GM19372 (cell line): ENCODE results near the gene TRIM36.

Experiments used
- ATAC-seq: cut with Tn5 transposase; IDR thresholded peaks from one replicate; pipeline ENCODE4 v1.9.1; 2021; ENCODE audit warnings: mild to moderate bottlenecking, low read depth, moderate library complexity; ENCODE audit not compliant: unreplicated experiment

TRIM36 gene, protein sequence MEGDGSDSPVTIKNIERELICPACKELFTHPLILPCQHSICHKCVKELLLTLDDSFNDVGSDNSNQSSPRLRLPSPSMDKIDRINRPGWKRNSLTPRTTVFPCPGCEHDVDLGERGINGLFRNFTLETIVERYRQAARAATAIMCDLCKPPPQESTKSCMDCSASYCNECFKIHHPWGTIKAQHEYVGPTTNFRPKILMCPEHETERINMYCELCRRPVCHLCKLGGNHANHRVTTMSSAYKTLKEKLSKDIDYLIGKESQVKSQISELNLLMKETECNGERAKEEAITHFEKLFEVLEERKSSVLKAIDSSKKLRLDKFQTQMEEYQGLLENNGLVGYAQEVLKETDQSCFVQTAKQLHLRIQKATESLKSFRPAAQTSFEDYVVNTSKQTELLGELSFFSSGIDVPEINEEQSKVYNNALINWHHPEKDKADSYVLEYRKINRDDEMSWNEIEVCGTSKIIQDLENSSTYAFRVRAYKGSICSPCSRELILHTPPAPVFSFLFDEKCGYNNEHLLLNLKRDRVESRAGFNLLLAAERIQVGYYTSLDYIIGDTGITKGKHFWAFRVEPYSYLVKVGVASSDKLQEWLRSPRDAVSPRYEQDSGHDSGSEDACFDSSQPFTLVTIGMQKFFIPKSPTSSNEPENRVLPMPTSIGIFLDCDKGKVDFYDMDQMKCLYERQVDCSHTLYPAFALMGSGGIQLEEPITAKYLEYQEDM

DNA sequence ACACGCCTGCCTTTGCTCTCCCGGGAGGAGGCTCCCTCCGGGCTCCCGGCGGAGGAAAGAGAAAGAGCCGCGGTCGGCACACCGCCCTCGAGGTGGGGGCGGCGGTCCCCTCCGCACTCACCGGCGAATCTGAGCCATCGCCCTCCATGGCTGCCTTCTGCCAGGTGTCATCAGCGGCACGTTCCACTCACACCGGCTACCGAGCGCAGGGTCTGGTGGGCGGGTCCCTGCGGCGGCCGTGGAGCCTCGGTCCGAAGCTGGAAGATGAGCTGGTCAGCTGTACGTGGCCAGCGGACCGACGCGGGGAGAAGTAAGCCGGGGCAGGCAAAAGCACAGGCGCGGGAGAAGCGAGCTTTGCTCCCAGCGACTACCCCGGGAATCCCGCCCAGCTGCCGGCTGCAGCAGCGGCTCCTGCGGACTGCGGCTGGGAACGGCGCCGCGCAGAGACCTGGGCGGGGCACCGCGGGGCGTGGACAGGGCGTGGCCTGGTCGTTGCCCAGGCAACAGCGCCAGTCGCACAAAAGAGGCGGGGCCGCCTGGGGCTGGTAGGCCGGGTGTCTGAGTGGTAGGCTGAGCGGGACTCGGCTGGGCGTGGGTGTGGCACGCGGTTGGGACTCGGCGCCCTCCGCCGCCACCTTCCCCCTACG is at the start of gene TRIM36:
TRIM36 (minus strand) TSS at position 422 of the 647 bp plus-strand sequence; CDS start at position 148, 274 bp downstream.
- ATAC-seq, result peak; percentile 95

DNA sequence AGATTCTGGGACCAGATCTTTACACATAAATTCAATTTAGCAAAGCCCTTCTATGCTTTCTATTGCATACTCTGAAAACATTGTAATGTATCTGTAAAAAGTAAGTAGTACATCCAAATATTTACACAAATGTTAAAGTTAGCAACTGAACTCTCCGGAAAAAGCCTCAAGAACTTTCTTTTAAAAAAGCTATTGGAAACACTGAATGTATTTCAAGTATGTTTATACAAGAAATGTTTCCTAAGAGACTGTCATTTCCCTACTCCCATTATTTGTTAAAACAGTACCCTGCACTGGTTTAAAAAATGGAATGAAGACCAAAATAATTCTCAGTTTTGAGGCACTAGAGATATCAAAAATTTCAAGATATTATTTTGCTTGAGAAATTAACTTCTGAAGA is 44.8 kb upstream of the TRIM36 start:
- no peak for ATAC-seq

DNA sequence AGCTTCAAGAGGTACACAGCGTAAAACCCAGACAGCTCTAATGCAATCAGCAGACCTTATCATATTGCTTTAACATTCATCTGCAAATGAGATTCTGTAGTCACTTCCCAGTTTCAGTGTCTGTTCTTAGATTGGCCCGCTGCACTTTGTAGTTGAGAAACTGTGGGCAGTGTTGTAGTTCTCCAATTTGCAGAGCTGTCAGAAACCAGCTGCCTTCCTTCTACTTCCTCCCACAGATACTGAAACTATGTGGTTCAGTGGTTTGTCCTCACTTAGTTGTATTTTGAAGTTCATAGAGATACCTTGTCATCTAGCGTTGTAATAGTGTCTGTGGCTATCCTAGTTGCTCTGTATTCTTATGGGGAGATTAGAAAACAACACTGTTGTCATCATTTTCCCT is 39.6 kb upstream of the TRIM36 start:
- peak; percentile 100 for ATAC-seq

DNA sequence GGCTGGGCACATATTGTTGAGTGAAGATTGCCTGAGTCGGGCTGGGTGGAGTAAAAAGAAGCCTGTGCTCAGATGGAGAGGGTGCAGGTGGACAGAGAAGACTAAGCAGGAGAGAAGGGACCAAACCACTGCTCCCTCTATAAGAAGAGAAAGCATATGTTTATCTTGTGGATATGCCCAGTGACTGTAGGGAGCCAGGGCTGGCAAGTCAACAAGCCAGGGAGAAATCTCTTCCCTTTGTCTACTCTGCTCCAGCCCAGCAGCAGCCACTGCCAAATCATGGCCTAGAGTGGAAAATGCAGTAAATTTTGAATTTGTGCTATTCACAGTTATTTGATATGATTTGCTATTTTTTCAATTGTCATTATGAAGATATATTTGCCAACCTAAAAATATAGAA is 33.2 kb upstream of the TRIM36 start:
- no peak for ATAC-seq

DNA sequence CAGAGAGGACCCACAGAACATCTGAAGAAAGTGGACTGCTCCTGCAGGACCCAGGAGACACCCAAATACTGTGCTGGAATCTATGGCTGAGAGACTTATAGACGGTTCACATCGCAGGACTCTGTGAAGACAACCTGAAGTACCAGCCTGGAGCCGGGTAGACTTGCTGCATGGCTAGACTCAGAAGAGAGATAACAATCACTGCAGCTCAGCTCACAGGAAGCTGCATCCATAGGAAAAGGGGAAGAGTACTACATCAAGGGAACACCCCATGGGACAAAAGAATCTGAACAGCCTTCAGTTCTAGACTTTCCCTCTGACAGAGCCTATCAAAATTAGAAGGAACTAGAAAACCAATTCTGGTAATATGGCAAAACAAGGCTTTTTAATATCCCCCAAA is 26.5 kb upstream of the TRIM36 start:
- no peak for ATAC-seq

DNA sequence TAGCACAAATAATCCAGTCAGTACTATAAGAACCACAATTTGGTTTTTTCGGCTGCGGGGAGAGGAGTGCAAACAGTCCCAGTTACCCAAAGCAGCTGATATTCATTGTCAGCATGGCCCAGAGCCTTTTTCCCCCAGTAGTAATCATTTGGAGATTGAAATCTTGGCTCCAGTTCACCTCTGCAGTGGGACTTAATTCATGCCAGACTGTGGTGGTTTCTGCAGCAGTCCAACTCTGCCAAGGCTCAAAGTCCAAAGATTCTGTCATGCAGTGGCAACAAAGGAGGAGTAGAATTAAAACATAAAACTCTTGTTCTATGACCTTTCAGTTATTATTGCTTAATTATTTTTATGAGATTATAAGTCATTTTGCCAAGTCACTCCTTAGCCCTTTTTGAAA is 25.0 kb upstream of the TRIM36 start:
- no peak for ATAC-seq

DNA sequence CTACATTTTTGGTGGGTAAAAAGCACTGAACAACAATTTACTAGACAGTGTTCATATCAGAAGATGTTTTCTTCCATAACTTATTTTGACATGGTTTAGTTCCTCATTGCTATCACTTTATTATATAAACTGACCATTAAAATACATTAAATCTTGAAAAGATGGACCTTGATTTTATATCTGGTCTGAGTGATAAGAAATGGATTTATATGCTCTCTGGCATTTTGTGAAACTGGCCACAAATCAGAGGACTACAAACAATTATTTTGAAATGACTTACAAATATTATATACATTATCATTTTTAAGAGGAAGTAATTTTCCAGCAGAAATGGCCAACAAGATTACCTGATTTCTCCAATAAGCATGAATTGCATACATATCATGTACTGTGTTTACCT is 23.6 kb upstream of the TRIM36 start:
- ATAC-seq, result no peak

DNA sequence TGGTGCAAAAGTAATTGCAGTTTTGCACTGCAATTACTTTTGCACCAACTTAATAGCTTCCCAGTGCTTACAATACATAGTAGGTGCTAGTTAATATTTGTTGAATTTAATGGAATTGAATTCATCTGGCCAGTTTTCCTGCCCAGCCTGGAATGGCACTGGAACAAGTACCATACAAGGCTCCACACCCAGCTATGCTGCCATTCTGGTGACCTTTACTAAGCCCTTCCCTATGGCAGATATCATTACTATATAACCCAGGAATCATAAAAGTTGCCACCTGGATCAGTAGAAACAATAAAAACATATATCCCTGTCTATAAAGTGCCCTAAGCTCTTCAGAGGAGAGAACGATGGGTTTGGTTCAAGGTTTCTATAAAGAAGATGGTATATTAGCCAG is 22.4 kb upstream of the TRIM36 start:
- no peak for ATAC-seq

DNA sequence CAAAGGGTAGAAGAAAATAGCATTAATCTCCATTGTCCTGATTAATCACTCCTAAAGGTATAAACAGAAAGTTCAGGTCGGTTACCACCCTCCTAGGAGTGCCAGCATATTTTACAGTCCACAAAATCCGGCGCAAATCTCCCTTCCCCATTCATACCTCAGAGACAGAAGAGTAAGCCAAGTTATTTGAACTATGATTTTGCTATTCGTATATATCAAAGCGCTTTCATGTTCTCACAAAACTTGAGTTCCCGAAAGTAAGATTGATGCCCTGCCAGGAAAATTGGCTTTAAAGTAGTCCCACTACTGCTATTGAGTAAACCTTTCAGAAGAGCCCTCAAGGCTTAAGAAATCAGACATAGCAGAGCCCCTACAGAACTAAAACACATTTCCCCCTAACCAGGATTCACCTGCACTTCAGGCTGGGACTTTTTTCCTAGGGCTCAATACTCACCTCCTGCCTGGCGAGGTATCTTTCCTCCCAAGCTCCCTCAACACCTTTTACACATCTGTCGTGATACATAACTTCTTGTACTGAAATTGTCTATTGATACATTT is 21.8 kb upstream of the TRIM36 start:
- no peak for ATAC-seq

DNA sequence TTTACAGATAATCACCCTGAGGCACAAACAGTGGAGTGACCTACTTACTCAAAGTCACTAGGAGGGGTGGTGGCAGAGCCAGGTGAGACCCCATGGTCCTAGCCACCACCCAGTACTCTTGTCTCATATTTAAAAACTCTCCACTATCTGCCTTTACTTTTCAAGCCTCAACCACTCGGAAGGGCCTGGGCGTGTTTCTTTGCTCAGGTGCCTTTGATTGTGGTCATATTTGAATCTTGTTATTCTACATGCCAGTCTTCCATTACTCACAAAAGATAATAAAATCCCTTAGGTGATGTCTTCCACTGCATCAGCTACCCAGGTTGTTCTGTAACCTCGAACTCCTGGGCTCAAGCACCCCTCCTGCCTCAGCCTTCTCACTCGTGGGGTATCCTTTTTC is 20.7 kb upstream of the TRIM36 start:
- ATAC-seq, result no peak

DNA sequence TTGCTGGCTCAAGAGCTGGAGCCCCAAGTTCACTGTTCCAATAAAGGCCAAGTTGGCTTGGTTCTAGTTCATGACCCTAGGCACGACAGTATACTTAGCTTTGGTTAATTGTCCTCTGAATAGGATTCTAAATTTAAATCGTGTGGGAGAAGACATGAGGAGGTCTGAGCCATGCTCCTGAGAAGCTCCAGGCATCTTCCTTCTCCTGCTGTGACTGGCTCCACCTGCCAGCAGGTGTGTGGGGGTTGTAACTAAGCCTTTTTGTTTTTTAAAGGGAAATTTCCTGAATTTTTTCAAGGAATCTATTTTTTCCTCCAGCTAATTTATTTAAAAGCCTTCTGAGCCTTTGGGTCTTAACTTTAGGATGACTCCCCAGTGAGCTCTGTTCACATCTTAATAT is 20.2 kb upstream of the TRIM36 start:
- no peak for ATAC-seq

DNA sequence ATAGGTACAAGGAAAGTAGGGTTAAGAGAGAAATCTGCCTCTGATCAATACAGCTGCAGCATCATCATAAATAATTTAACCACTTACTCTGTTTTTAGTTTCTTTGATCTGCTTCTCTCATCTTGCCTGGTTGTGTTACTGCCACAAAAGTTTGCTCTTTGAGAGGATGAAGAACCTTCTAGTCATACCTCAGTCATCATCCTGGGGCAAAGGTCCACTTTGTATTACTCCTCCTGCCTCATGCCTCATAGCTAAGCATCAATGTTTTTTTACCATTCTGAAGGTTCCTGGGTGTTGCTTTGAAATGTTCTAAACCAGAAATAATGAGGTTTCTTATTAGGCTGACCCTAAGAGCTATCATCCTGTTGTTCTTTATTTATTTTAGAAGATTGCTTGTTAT is 17.1 kb upstream of the TRIM36 start:
- no peak for ATAC-seq

DNA sequence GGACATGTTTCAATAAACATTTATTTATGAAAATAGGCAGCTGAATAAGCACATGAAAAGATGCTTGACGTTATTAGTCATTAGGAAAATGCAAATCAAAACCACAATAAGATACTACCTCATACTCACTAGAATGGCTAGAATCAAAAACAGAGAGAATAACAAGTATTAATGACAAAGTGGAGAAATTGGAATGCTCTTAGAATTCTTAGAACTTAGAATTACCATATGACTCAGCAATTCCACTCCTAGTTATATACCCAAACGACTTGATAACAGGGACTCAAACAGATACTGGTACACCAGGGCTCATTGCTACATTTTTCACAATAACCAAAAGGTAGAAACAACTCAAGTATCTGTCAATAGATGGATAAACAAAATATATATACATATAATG is 15.1 kb upstream of the TRIM36 start:
- no peak for ATAC-seq

DNA sequence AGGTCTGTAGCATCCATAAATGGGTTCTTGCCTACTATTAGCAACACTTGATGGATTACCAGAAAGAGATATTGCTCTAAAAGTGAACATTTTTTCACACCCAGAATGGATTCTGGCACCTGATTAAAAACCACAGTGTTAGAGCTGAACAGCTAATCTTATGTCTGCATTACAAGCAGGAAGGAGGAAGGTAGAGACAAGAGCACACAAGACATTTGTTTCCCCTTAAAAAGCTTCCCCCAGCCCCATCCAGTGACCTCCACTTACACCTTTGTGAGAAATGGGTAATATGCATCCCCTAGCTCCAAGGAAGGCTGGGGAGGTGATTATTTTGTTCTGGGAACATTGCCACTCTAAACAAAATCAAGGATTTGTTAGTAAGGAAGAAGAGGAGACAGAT is 12.0 kb upstream of the TRIM36 start:
- ATAC-seq, result no peak

DNA sequence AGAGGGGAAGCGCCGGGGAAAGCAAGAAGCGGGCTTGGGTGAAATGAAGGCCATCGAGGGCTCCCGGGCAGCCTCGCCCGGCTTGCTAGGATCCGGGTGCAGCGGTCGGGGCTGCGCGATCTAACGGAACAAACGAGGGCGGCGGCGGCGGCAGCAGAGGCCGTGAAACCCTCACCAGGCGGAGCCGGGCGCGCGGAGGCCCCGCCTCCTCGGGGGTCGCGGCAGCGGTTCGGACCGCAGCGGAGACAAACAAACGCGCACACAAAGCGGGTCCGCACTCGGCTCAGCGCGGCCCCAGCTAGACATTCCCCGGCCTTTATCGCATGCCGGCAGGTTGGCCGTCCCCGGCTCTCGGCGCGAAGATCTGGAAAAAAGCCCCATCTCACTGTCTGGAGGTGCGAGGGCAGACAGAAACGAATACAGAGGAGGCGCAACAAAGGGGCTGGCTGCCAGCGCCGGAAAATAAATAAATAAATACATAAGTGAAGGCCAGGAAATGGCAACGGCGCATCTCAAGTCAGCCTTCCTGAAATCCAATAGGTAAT is 10.5 kb upstream of the TRIM36 start:
- peak; percentile 71 for ATAC-seq

DNA sequence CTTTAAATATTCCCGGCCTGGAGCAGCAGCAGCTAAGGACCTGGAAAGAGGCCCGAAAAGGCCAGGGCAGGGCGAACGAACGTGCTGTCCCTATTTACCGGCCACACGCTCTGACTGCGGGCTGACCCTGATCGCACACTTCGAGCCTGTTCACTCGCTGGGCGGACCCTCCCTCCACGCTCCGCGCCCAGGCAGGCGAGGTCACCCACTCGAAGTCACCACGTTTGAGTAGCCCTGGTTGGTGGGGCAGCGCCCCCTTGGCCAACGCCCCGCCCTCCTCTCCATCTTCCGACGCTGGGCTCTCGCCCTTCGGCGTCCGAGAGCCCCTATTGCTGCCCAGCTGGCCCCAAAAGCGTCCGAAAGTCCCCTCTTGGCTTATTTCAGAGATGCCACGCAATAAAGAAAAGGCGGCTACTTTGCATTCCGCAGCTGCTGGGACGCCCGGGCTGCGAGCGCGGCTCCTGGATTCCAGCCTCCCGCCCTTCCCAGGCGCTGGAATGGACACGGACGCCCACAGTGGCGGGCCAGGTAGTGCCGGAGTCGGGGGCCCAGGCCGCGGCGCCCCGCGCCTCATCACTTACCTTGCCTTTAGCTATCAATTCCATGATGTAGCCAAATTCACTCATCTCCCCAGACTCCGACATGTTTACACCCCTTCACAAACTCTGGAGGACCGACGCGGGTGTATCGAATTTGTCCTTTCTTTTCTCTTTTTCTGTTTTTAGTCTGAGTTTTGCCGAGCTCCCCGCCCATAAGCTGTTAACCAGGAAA is 9.9 kb upstream of the TRIM36 start:
- ATAC-seq, result peak; percentile 26

DNA sequence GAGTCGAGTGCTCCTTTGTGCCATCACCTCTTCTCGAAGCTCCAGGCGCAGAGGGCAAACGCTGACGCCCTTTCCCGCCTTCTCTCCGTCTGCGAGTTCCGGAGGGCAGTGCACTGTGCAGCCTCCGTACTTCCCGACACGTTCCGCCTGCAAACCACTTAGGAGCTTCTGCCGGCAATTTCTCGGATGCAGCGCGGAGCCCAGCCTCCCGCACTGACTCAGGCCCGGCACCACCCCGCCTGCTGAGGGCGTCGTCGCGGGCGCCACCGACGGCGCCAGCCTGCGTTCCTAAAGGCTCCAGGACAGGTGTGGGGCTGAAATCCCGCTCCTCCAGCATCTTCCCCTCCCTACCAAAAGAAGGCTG is 9.3 kb upstream of the TRIM36 start:
- no peak for ATAC-seq

DNA sequence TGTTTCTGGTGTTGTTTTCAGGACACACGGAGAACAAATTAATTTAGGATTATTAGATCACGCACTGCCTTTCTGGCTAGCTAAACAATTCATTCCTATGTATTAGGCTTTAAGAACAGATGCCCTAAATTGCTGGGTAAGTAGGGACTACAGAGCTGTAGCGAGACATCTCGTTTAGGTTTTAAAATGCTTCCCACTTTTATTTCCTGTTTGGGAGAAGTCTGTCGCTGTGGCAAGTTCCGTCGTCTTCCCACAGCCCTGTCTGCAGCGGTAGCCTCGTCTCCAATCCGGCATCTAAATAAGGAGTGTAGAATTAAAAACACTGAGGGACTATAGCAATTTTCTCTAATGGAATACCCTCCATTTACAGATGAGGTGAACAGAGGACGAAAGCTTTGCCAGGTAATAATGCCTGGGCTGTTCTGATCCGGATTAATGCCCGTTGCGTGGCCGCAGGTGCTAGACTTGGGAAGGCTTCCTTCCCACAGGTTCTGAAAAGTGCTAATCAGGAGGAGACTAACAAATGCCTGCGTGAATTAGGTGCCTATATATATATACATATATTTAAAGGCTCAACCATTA is 1.3 kb upstream of the TRIM36 start:
- no peak for ATAC-seq

DNA sequence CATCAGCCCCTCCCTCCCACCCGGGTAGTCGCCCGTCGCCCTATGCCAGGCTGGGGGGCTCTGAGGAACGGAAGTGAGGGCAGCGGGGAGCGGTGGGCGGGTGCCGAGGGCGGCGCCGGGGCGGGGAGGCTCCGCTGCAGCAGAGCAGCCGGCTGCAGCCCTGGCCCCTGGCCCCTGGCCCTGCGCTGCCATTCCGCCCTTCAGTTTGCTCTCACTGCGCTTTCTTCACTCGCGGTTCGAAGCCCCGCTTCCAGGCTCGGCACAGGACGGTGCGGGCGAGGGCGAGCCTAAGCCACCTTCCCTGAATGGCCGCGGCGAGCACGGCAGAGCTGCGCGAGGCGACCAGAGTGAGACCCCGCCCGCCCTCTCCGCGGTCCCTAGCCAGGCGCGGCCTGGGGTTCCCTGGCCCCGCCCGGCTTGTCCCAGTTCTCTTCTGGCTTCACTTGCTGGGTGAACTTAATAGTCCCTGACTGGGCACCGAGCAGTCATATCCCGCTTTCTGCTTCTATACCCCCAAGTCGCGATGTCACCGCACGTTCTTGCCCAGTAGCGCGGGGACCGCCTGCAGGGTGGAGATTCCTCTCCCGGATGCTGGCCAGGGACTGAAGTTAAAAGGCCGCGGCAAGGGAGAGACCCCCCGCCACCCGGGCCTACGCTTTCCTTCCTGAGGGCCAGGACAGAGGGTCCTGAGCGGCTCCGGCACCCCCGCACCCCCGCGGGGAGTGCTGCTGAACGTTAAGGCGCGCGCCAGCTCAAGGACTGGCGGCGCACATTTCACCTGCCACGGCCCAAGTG is 623 bp upstream of the TRIM36 start:
- peak; percentile 49 for ATAC-seq
